HEK293 (cell line): ENCODE measurements around the gene DAZAP1.

Experiments
- AEBP2 ChIP-seq: fragments of 450-650 bp; formaldehyde crosslinking; IDR thresholded peaks from 2 replicates; pipeline ENCODE4 v1.5.1; 2016; ENCODE audit warnings: missing biosample characterization, missing genetic modification characterization, borderline replicate concordance
- BCL11A ChIP-seq: fragments of 450-650 bp; formaldehyde crosslinking; IDR thresholded peaks from 2 replicates; pipeline ENCODE4 v1.5.1; 2016; ENCODE audit warnings: low read depth, missing biosample characterization, missing genetic modification characterization
- GLIS1 ChIP-seq: fragments of 450-650 bp; formaldehyde crosslinking; IDR thresholded peaks from 2 replicates; pipeline ENCODE4 v1.5.1; 2016; ENCODE audit warnings: missing biosample characterization, missing genetic modification characterization
- HOXC10 ChIP-seq: sonication (generic); formaldehyde crosslinking; IDR thresholded peaks from 2 replicates; pipeline ENCODE4 v1.8.1; 2023; ENCODE audit warnings: mild to moderate bottlenecking, missing genetic modification reagents
- IKZF3 ChIP-seq: fragments of 450-650 bp; IDR thresholded peaks from 2 replicates; pipeline ENCODE4 v1.5.0; 2018; ENCODE audit warnings: missing biosample characterization, mild to moderate bottlenecking, missing genetic modification characterization, moderate library complexity
- KLF17 ChIP-seq: fragments of 450-650 bp; formaldehyde crosslinking; IDR thresholded peaks from 2 replicates; pipeline ENCODE4 v1.5.1; 2016; ENCODE audit warnings: missing biosample characterization, missing genetic modification characterization
- PATZ1 ChIP-seq: fragments of 450-650 bp; formaldehyde crosslinking; IDR thresholded peaks from 2 replicates; pipeline ENCODE4 v1.5.1; 2016; ENCODE audit warnings: missing biosample characterization, missing genetic modification characterization
- SP2 ChIP-seq: fragments of 450-650 bp; formaldehyde crosslinking; IDR thresholded peaks from 2 replicates; pipeline ENCODE4 v1.5.1; 2016; ENCODE audit warnings: missing biosample characterization, missing genetic modification characterization
- TRIM28 ChIP-seq: IDR thresholded peaks from 2 replicates; pipeline ENCODE4 v1.6.1; 2011; ENCODE audit warnings: low read length, control low read depth, borderline replicate concordance
- YY2 ChIP-seq: fragments of 450-650 bp; formaldehyde crosslinking; IDR thresholded peaks from 2 replicates; pipeline ENCODE4 v1.5.1; 2016; ENCODE audit warnings: missing biosample characterization, missing genetic modification characterization
- ZBTB48 ChIP-seq: fragments of 450-650 bp; formaldehyde crosslinking; IDR thresholded peaks from 2 replicates; pipeline ENCODE4 v1.5.1; 2016; ENCODE audit warnings: missing biosample characterization, missing genetic modification characterization
- ZFP3 ChIP-seq: fragments of 450-650 bp; formaldehyde crosslinking; IDR thresholded peaks from 2 replicates; pipeline ENCODE4 v1.5.1; 2016; ENCODE audit warnings: low read depth, missing biosample characterization, missing genetic modification characterization
- ZNF423 ChIP-seq: fragments of 450-650 bp; formaldehyde crosslinking; IDR thresholded peaks from 2 replicates; pipeline ENCODE4 v1.5.1; 2016; ENCODE audit warnings: missing biosample characterization, missing genetic modification characterization
- ZNF48 ChIP-seq: fragments of 450-650 bp; formaldehyde crosslinking; IDR thresholded peaks from 2 replicates; pipeline ENCODE4 v1.5.1; 2016; ENCODE audit warnings: missing biosample characterization, missing genetic modification characterization
- ZNF596 ChIP-seq: fragments of 450-650 bp; IDR thresholded peaks from 2 replicates; pipeline ENCODE4 v1.5.0; 2018; ENCODE audit warnings: missing biosample characterization, mild to moderate bottlenecking, missing genetic modification characterization, moderate library complexity
- ZNF629 ChIP-seq: fragments of 450-650 bp; formaldehyde crosslinking; IDR thresholded peaks from 2 replicates; pipeline ENCODE4 v1.5.1; 2017; ENCODE audit warnings: missing biosample characterization, missing genetic modification characterization
- ZNF654 ChIP-seq: fragments of 450-650 bp; formaldehyde crosslinking; IDR thresholded peaks from 2 replicates; pipeline ENCODE4 v1.5.1; 2016; ENCODE audit warnings: low read depth, missing biosample characterization, missing genetic modification characterization
- ZNF677 ChIP-seq: fragments of 450-650 bp; IDR thresholded peaks from 2 replicates; pipeline ENCODE4 v1.5.0; 2018; ENCODE audit warnings: missing biosample characterization, mild to moderate bottlenecking, missing genetic modification characterization, moderate library complexity
- ZNF777 ChIP-seq: fragments of 450-650 bp; formaldehyde crosslinking; IDR thresholded peaks from 2 replicates; pipeline ENCODE4 v1.5.1; 2017; ENCODE audit warnings: missing biosample characterization, missing genetic modification characterization, borderline replicate concordance
- TF ChIP-seq, protein P1 (sequence below): fragments of 450-650 bp; formaldehyde crosslinking; IDR thresholded peaks from 2 replicates; pipeline ENCODE4 v1.5.1; 2017; ENCODE audit warnings: missing biosample characterization, missing genetic modification characterization
- TF ChIP-seq, protein P2 (sequence below): fragments of 450-650 bp; formaldehyde crosslinking; IDR thresholded peaks from 2 replicates; pipeline ENCODE4 v1.5.1; 2017; ENCODE audit warnings: missing biosample characterization, missing genetic modification characterization

DAZAP1 gene

GRCh38 chr19:1394252-1395193, 12.9 kb upstream of the DAZAP1 start (continued):
- TF ChIP-seq HOXC10 (CRISPR knock-in tag) (no peak), ZNF677 (tag by site-specific recombination) (no peak), ZNF596 (tag by site-specific recombination) (0 out of 2 replicates have a peak, but pooled peaks have one; percentile 25), ZFP3 (no peak), TRIM28 (no peak), ZNF48 (tag by site-specific recombination) (no peak), ZNF423 (tag by site-specific recombination) (peak; percentile 74; the same call in 1 of the 2 replicates), PATZ1 (tag by site-specific recombination) (peak; percentile 20; the same call in 1 of the 2 replicates), SP2 (peak; percentile 38), YY2 (tag by site-specific recombination) (no peak), ZNF654 (no peak), IKZF3 (tag by site-specific recombination) (peak; percentile 55; the same call in 1 of the 2 replicates), GLIS1 (tag by site-specific recombination) (peak; percentile 63; the same call in 1 of the 2 replicates), KLF17 (tag by site-specific recombination) (peak; percentile 100), ZBTB48 (tag by site-specific recombination) (peak; percentile 94), ZNF777 (tag by site-specific recombination) (no peak), AEBP2 (tag by site-specific recombination) (no peak), ZNF629 (tag by site-specific recombination) (no peak), BCL11A (tag by site-specific recombination) (peak; percentile 19; the same call in 1 of the 2 replicates)
- TF ChIP-seq, protein P1, sequence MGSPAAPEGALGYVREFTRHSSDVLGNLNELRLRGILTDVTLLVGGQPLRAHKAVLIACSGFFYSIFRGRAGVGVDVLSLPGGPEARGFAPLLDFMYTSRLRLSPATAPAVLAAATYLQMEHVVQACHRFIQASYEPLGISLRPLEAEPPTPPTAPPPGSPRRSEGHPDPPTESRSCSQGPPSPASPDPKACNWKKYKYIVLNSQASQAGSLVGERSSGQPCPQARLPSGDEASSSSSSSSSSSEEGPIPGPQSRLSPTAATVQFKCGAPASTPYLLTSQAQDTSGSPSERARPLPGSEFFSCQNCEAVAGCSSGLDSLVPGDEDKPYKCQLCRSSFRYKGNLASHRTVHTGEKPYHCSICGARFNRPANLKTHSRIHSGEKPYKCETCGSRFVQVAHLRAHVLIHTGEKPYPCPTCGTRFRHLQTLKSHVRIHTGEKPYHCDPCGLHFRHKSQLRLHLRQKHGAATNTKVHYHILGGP (tag by site-specific recombination): no peak
- TF ChIP-seq, protein P2, sequence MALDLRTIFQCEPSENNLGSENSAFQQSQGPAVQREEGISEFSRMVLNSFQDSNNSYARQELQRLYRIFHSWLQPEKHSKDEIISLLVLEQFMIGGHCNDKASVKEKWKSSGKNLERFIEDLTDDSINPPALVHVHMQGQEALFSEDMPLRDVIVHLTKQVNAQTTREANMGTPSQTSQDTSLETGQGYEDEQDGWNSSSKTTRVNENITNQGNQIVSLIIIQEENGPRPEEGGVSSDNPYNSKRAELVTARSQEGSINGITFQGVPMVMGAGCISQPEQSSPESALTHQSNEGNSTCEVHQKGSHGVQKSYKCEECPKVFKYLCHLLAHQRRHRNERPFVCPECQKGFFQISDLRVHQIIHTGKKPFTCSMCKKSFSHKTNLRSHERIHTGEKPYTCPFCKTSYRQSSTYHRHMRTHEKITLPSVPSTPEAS (tag by site-specific recombination): no peak
